ENCODE measurements around the gene EHMT1. TPM values are rescaled to one million over a fixed set of nuclear protein-coding genes. Genes with fewer than 3 reads are reported as not detected.
A peak's percentile ranks its signal among the peaks of the same experiment; 100 is the strongest.

EHMT1 gene
- total and polyA plus RNA-seq, 9 of the 15 experiments (the other 6 are each of a cell fraction or from before 2014, with no cell fraction given): 2.2 to 76.0 (median 36.4) TPM

- TF ChIP-seq TCFL5 (CRISPR knock-in tag; conservative IDR thresholded peaks at IDR 0.05) (no peak), USF1 (CRISPR knock-in tag; IDR thresholded peaks at IDR 0.05) (no peak), TRIM25 (IDR thresholded peaks at IDR 0.05; ENCODE audit: borderline replicate concordance) (no peak), HNRNPH1 (optimal IDR thresholded peaks at IDR 0.05; ENCODE audit: low read depth, low read length) (no peak), SAP30 (IDR thresholded peaks at IDR 0.05; ENCODE audit: borderline replicate concordance, insufficient read depth, low read depth, low read length, poor library complexity, severe bottlenecking) (peak; percentile 91), BACH1 (tag; IDR thresholded peaks at IDR 0.05) (no peak), ZNF511 (CRISPR knock-in tag; IDR thresholded peaks at IDR 0.05) (no peak), ZC3H4 (CRISPR knock-in tag; IDR thresholded peaks at IDR 0.05; ENCODE audit: borderline replicate concordance) (no peak), ZNF766 (CRISPR knock-in tag; conservative IDR thresholded peaks at IDR 0.05) (0 out of 2 replicates have a peak, but pooled peaks have one; percentile 23), TFAM (CRISPR knock-in tag; conservative IDR thresholded peaks at IDR 0.05) (no peak), POLR2AphosphoS5 (IDR thresholded peaks at IDR 0.05; ENCODE audit: control insufficient read depth, insufficient read depth, low read depth, low read length) (peak; percentile 60), SIN3A (IDR thresholded peaks at IDR 0.05; ENCODE audit: borderline replicate concordance in 2 of 2, control insufficient read depth in 1 of 2, low read depth in 2 of 2, low read length in 2 of 2) (peak; percentile 52 to 73; a peak in 1 of 4 replicates), RBM17 (IDR thresholded peaks at IDR 0.05; ENCODE audit: borderline replicate concordance, low read depth, low read length) (no peak), ZNF407 (IDR thresholded peaks at IDR 0.05; ENCODE audit: low read depth) (no peak)
These were observed 40.1 kb upstream of the EHMT1 start, which contains the start of gene DPH7 (continued) for GRCh38 chr9:137578518-137579258.
